AG08395 (cell line): ENCODE data around the gene FGF14.

Experiments
- DNase-seq: peaks from one replicate; pipeline ENCODE4 v3.0.0; 2012; ENCODE audit warnings: mixed read lengths, low spot score

The FGF14 gene

GRCh38 chr13:102250448-102250847, 151.4 kb downstream of the FGF14 start:
- DNase-seq, result no peak

DNA sequence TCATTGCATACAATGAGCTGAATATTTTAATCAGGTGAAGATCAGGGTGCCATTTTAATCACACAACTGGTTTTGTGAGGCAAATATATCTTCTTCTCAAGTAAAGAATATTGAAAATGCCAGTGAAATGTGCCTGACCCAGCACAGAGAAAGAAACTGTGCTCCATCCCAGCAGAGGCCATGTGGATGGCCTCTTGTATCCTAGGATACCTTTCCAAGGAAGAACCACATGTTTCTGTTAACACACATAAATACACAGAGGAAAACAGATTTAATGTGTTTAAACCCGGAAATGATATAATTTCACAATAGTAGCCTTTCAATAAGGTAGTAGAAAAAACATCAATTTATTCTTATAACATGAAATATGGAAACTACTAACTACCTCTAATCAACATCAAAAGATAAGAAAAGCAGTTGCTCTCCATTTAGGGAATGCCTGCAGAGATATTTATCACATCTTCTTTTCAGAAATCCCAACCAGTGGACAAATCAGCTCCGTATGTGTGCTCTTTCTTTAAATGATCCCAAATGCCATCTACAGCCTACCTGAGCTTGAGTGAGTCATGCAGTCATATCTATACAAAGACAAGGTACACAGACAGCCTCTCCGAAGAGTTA, 157.1 kb downstream of the FGF14 start:
- DNase-seq, result no peak

- DNase-seq, result no peak
Observed at GRCh38 chr13:102240110-102240509, 161.7 kb downstream of the FGF14 start.

- DNase-seq, result no peak
Observed at GRCh38 chr13:102237230-102237629, 164.6 kb downstream of the FGF14 start.

DNA sequence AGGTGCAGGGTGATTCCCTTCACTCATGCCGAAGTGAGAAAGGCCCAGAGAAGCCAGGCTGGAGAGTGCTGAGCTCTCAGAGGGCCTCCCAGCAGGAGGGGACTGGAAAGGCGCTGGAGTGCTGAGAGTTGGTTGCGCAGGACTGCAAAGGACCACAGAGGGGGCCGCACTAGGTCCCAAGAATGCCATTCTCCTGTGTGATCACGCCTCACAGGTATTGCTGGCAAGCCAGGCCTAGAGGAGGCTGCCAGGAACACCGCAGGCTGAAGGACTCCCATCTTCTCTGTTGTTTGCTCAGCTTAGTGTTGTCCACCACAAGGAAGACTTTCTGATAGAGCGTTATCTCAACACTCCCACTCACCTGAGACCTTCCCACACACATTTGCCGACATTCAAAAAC, 165.0 kb downstream of the FGF14 start:
- no peak for DNase-seq

DNA sequence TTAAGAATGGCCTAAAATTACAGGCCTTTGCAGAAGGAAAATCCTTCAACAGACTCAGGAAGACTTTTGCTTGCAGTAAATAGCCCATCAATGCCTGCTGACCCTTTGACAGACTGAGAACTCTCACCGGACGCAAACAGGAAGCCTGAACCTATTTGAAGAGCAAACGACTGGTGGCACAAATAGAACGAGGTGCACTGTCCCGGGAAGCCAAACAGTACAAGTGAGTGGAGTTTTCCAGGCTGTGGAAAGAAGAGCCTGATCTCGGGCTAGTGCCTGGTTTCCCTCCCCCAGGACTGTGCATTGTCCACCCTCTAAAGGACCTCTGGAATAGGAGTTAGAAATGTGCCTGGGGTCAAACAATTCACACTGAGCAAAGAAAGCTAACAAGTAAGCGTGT, 165.5 kb downstream of the FGF14 start:
- no peak for DNase-seq

DNA sequence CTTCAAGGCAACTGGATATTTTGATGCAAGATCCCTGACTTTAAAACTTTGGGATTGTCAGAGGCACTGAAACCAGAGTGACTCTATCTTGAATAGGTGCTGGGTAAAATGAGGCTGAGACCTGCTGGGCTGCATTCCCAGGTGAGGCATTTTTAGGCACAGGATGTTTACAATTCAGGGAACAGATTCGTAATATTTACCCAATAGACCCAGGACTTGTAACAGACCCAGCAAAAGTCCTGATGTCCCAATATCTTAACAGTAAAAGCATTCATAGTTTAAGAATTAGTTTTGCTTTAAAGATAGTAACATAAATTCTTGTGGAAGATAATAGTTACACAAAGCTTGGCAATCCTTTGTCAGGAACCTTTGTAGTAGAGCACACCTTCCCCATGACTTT, 166.2 kb downstream of the FGF14 start:
- no peak for DNase-seq

GRCh38 chr13:102234618-102235017, 167.2 kb downstream of the FGF14 start:
- DNase-seq, result no peak

- no peak for DNase-seq
Observed at GRCh38 chr13:102233566-102234208, 168.2 kb downstream of the FGF14 start.

DNA sequence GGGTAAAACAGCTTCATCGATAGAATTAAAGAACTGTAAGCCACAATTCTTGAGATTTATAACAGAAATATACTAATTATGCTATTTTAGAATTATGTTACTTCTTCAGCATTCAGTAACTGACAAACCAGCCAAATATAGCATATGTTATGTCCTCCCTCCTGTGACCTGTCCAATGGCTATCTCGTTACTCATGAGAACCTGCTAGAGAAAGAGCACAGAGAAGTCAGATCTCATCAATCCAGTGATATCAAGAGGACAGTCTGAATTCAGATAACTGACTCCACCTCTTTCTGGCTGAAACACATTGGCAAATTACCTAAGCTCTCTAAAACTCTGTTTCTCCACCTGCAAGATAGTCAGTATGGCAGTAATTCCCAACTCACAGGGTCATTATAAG, 170.4 kb downstream of the FGF14 start:
- DNase-seq, result no peak

DNA sequence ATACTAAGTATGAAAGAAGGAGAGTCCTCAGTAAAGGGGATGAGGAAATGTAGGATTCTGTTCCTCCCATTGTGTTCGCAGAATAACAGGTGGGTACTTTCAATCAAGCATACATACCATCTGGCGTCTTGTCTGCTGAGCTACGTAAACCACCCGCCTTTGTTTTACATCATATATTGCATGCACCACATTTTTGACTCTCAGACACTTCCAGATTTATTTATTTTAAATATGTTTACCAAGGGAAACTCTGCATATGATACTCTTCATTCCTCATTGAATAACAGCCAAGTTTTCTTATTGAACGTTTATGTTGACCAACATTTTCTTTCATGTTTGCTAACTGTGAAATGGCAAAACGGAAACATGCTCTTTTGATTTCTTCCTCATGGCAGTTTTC, 174.1 kb downstream of the FGF14 start:
- DNase-seq, result no peak

DNA sequence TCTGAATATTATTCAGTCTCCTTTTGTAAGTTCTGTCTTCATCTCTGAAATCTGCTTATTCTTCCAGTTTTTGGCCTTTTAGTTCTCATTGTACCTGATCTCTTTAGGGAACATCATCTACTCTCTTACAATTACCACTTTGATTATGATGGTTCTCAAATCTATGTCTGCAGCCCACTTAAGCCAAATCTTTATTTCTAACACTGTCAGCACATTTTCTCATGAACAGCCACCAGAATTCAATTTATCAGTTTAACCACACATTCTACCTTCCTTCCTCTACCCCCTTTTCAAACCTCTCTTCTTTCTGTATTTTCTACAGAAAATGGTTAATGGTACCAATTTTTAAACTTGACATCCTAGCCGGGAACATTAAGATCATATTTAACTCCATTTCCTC, 175.3 kb downstream of the FGF14 start:
- no peak for DNase-seq

- no peak for DNase-seq
Observed at GRCh38 chr13:102225892-102226291, 176.0 kb downstream of the FGF14 start.

DNA sequence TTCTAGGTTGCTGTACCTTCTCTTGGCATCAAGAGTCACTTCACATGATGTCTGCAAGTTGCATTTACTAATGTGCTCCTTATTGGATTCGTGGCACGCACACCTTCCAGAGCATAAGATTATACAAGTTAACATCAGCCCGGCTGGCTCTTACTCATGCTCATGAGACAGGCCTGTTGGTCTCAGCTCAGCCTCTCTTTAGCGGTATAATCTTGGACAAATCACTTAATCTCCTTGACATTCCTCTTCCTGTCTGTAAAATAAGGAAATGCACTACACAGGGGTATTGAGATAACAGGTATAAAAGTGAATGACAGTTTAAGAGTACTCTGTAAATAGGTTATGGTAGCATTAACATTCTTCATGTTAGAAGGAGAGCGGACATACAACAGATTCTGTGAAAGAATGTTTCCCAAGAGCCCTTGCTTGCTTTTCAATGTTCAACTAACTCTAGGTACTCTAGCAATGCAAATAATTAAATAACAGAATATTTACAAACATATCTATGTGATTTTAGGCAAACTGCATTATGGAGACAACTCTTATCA, 181.1 kb downstream of the FGF14 start:
- DNase-seq, result no peak

DNA sequence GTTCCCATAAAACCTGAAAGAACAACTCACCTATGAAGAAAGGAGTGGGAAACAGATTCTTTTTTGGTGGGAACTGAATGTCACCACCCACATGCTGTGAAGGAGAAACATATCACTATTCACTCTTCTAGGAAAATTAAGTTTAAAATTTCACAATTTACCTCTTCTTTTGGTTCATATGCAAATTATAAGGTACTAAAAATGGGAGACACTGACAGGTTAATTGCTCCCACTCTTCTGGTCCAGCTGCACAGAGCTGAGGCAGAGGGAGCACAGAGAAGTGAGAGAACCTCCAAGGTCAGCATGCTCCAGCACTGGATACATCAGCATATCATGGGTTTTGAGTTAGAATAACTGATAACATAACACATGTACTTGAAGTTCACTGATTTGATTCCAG, 186.9 kb downstream of the FGF14 start:
- DNase-seq, result no peak

GRCh38 chr13:102212729-102213128, 189.1 kb downstream of the FGF14 start:
- no peak for DNase-seq

- DNase-seq, result no peak
Observed at GRCh38 chr13:102208347-102208746, 193.5 kb downstream of the FGF14 start.

DNA sequence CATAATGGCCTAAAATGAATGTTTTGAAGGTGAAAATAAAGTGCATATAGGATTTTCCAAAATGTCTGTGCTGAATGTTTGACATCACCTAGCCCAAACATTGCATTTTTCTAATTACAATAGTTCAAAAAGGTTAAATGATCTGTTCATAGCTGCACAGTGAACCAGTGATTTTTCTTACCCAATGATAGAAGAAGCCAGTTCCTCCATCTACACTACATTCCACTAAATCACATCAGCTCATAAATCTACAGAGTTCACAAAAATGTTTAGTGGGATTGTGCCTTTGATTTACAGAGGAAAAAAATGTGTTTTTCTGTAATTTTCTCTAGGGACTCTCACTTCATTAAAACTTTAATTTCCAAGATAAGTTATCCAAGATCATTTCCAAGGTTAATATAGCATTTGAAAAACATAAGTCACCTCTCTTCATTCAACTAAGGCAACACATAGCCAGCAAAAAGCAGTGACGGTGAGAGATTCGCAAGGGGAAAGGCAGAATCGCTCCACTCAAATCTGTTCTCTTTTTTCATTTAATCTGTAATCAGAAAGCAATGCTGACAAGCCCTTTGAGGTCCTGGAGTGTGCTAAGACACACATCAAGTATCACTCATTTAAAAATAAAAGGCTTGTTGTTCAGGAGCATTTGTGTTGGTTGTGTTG, 194.0 kb downstream of the FGF14 start:
- DNase-seq, result no peak

DNA sequence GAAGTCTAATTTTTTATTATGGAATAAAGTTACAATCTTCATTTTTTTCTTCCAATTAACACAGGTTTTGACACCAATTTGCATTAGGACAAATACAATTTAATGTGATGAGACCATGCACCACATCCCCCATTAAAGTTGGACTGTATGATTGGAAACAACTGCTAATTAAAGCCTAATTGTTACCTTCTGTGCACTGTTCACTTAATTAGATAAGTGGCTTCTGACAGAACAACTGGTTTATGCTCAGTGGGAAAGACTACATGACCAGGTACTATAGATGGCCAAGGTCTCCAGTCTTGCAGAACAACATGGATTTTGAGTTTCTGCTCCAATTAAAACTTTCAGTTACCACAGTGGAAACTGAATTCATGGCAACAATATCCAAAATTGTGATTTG, 198.1 kb downstream of the FGF14 start:
- no peak for DNase-seq

DNA sequence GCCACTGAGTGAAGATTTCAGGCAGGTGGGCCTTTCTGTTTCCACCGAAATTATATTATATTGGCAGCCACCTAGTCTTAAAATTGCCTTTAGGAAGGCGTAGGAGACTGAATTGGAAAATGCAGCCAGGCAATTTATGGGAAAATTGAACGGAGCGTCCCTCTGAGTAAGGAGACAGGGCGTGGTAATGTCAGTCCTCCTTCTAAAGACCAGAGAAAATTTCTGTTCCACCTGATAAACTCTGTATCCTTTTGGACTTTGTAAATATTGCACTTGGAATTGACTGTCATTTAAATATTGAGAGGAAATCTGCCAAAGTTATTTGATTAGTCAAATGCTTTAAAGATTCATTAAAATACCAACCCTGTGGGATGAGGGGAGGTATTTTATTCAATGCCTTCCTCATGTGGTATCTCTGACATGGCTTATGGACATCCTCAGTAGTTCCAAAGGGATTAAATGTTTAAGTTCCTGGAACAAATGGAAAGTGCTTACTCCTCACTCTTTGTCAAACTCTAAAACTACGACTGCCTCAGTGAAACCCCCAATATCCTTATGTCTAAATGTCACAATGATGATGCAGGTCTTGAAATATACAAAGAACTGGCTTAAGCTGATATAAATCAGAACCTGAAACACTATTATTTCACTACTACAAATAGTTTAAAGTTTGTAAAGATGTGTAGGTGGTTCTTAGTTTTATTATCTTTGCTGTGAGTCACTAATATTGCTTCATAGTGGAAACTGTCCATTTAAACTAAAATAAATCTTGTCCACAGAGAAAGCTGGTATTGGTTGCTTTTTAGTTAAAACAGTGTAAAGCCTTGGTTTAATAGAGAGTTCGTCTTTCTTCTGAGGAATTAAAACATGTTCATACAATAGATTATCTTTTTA, 203.2 kb downstream of the FGF14 start:
- DNase-seq, result no peak

GRCh38 chr13:102197193-102197592, 204.7 kb downstream of the FGF14 start:
- no peak for DNase-seq
